ENCODE data around the gene OLAH.
"Not testable (repeated sequence)": the region's sequence is repeated elsewhere in the genome, so short reads cannot be mapped to it uniquely, and the experiment has no call there.

Gene OLAH

GRCh38 chr10:15043674-15044073, at the start of gene OLAH:
OLAH (plus strand) TSS chr10:15043943; CDS start chr10:15047289, 3,346 bp downstream.
- H3K36me3 Mint-ChIP-seq (ENCODE audit: low read depth): no peaks in the 10 kb centered on the region
- no peak within 1 kb of the TSS for H3K27ac Mint-ChIP-seq
- H3K27me3 Mint-ChIP-seq: no peaks in the 10 kb centered on the region
- H3K4me3 Mint-ChIP-seq: no peak within 1 kb of the TSS
- peaks cover 5% of the 10 kb centered on the region for H3K9me3 Mint-ChIP-seq
- peaks cover 5% of the 10 kb centered on the region for H3K4me1 Mint-ChIP-seq (ENCODE audit: low read depth)

DNA sequence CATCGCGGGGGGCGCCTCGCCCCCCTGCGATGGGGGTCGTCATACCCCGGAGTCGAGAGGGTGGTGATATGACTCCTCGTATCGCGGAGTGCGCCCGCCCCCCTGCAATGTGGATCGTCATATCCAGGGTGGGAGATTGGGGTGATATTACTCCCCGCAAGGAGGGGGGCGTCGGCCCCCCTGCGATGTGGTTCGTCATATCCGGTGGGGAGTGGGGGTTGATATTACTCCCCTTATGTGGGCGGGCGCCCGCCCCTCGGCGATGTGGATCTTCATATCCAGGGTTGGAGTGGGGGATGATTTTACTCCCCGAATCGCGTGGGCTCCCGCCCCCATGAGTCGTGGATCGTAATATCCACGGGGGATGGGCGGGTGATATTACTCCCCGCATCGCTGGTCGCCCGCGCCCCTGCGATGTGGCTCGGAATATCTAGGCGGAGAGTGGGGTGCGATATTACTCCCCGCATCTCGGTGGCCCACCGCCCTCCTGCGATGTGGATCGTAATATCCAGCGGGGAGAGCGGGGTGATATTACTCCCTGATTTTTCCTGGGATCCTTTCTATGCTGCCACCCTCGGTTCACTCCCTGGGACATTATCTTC, 47.7 kb upstream of the OLAH start:
- Mint-ChIP-seq H3K36me3 (ENCODE audit: low read depth) (no peaks in the 10 kb centered on the region), H3K9me3 (no peaks in the 10 kb centered on the region), H3K4me1 (ENCODE audit: low read depth) (peaks cover 7% of the 10 kb centered on the region), H3K27me3 (no peaks in the 10 kb centered on the region), H3K27ac (no peak overlapping the region), H3K4me3 (no peak overlapping the region)

- H3K36me3 Mint-ChIP-seq (ENCODE audit: low read depth); H3K27ac Mint-ChIP-seq; H3K9me3 Mint-ChIP-seq; H3K4me3 Mint-ChIP-seq; H3K27me3 Mint-ChIP-seq; H3K4me1 Mint-ChIP-seq (ENCODE audit: low read depth): not testable (repeated sequence)
Observed at GRCh38 chr10:15013530-15013929, 30.2 kb upstream of the OLAH start.

GRCh38 chr10:15015451-15015850, 28.3 kb upstream of the OLAH start:
- Mint-ChIP-seq H3K27me3 (no peaks in the 10 kb centered on the region), H3K27ac (no peak overlapping the region), H3K36me3 (ENCODE audit: low read depth) (no peaks in the 10 kb centered on the region), H3K4me3 (no peak overlapping the region), H3K9me3 (no peaks in the 10 kb centered on the region), H3K4me1 (ENCODE audit: low read depth) (no peaks in the 10 kb centered on the region)

- H3K4me3 Mint-ChIP-seq; H3K27ac Mint-ChIP-seq; H3K4me1 Mint-ChIP-seq (ENCODE audit: low read depth); H3K36me3 Mint-ChIP-seq (ENCODE audit: low read depth); H3K27me3 Mint-ChIP-seq; H3K9me3 Mint-ChIP-seq: not testable (repeated sequence)
Observed at GRCh38 chr10:15020966-15021365, 22.8 kb upstream of the OLAH start.

DNA sequence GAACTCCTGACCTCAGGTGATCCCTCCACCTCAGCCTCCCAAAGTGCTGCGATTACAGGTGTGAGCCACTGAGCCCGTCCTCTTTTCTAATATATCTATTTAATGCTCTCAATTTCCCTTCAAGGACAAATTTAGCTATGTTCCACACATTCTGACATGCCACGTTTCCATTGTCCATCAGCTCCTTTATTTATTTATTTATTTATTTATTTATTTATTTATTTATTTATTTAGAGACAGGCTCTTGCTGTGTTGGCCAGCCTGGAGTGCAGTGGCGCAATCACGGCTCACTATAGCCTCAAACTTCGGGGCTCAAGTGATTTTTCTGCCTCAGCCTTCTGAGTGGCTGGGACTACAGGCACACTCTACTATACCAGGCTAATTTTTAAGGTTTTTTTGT, 20.7 kb upstream of the OLAH start:
- H3K4me1 Mint-ChIP-seq (ENCODE audit: low read depth); H3K9me3 Mint-ChIP-seq; H3K27ac Mint-ChIP-seq; H3K27me3 Mint-ChIP-seq; H3K36me3 Mint-ChIP-seq (ENCODE audit: low read depth); H3K4me3 Mint-ChIP-seq: not testable (repeated sequence)

- H3K36me3 Mint-ChIP-seq (ENCODE audit: low read depth); H3K27ac Mint-ChIP-seq; H3K4me3 Mint-ChIP-seq; H3K4me1 Mint-ChIP-seq (ENCODE audit: low read depth); H3K27me3 Mint-ChIP-seq; H3K9me3 Mint-ChIP-seq: not testable (repeated sequence)
Observed at GRCh38 chr10:15024017-15025004, 19.4 kb upstream of the OLAH start.

- not testable (repeated sequence) for H3K4me3 Mint-ChIP-seq; H3K9me3 Mint-ChIP-seq; H3K27ac Mint-ChIP-seq; H3K4me1 Mint-ChIP-seq (ENCODE audit: low read depth); H3K36me3 Mint-ChIP-seq (ENCODE audit: low read depth); H3K27me3 Mint-ChIP-seq
Observed at GRCh38 chr10:15025040-15025439, 18.7 kb upstream of the OLAH start.

DNA sequence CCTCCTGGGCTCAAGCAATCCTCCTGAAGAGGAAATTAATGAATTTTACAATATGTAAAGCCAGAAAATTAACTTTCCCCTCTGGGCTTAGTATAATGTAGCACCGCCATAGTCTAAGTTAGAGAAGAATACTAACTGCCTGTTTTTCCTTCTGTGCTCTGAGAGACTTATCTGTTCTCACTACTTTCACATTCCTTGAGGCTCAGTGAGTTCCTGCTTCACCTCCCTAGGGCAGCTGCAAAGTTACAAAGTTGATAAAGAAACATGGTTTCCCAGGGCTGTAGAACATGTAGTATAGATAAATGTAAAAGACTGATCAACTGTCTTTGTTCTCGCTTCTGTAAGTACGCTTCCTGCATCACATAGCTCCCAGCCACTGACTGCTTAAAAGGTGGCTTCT, 16.0 kb upstream of the OLAH start:
- H3K4me3 Mint-ChIP-seq: no peak overlapping the region
- H3K36me3 Mint-ChIP-seq (ENCODE audit: low read depth): no peaks in the 10 kb centered on the region
- no peaks in the 10 kb centered on the region for H3K27me3 Mint-ChIP-seq
- H3K4me1 Mint-ChIP-seq (ENCODE audit: low read depth): no peaks in the 10 kb centered on the region
- H3K27ac Mint-ChIP-seq: no peak overlapping the region
- H3K9me3 Mint-ChIP-seq: no peaks in the 10 kb centered on the region

- no peaks in the 10 kb centered on the region for H3K9me3 Mint-ChIP-seq
- H3K27ac Mint-ChIP-seq: no peak overlapping the region
- no peak overlapping the region for H3K4me3 Mint-ChIP-seq
- no peaks in the 10 kb centered on the region for H3K36me3 Mint-ChIP-seq (ENCODE audit: low read depth)
- H3K27me3 Mint-ChIP-seq: peaks cover 3% of the 10 kb centered on the region
- H3K4me1 Mint-ChIP-seq (ENCODE audit: low read depth): peaks cover 6% of the 10 kb centered on the region
Observed at GRCh38 chr10:15035385-15036301, 8.1 kb upstream of the OLAH start.

- Mint-ChIP-seq H3K9me3 (no peaks in the 10 kb centered on the region), H3K27me3 (peaks cover 3% of the 10 kb centered on the region)
Observed at GRCh38 chr10:15037691-15038090, 6.1 kb upstream of the OLAH start.

DNA sequence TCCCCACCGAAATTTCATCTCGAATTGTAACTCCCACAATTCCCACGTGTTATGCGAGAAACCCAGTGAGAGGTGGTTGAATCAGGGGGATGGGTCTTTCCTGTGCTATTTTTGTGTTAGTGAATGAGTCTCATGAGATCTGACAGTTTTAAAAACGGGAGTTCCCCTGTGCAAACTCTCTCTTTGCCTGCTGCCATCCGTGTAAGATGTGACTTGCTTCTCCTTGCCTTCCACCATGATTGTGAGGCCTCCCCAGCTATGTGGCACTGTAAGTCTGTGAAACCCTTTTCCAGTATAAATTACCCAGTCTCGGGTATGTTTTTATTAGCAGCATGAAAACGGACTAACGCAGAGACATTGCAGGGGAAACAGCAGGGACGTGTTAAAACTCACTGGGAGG, 5.3 kb upstream of the OLAH start:
- H3K9me3 Mint-ChIP-seq: no peaks in the 10 kb centered on the region
- H3K27ac Mint-ChIP-seq: no peak overlapping the region
- H3K4me3 Mint-ChIP-seq: no peak overlapping the region
- H3K27me3 Mint-ChIP-seq: peaks cover 3% of the 10 kb centered on the region
- H3K4me1 Mint-ChIP-seq (ENCODE audit: low read depth): peaks cover 6% of the 10 kb centered on the region
- H3K36me3 Mint-ChIP-seq (ENCODE audit: low read depth): no peaks in the 10 kb centered on the region

More at GRCh38 chr10:15037691-15038090, 6.1 kb upstream of the OLAH start:
- H3K4me3 Mint-ChIP-seq: no peak overlapping the region
- no peaks in the 10 kb centered on the region for H3K36me3 Mint-ChIP-seq (ENCODE audit: low read depth)
- H3K4me1 Mint-ChIP-seq (ENCODE audit: low read depth): peaks cover 6% of the 10 kb centered on the region
- no peak overlapping the region for H3K27ac Mint-ChIP-seq

DNA sequence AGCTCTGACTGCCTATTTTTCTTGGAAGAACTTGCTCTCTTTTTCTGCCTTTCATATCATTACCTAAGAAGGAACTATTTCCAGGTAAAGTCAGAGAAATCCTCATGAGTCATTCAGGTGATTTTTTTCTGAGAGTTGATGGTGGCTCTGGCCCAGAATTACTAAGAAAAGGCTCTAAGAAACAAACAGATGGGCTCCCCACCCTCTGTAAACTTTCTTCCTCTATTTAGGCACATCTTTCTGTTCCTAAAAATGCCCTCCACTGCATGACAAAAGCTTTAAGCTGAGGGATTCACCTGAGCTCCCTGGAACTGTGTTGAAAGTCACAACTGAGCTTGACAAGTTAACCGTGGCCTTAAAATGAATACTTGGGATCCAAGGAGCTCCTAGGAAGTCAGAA, 1.6 kb downstream of the OLAH start:
- Mint-ChIP-seq H3K27ac (no peak overlapping the region), H3K27me3 (no peaks in the 10 kb centered on the region), H3K4me3 (no peak overlapping the region), H3K36me3 (ENCODE audit: low read depth) (no peaks in the 10 kb centered on the region), H3K4me1 (ENCODE audit: low read depth) (peaks cover 5% of the 10 kb centered on the region), H3K9me3 (peaks cover 5% of the 10 kb centered on the region)

DNA sequence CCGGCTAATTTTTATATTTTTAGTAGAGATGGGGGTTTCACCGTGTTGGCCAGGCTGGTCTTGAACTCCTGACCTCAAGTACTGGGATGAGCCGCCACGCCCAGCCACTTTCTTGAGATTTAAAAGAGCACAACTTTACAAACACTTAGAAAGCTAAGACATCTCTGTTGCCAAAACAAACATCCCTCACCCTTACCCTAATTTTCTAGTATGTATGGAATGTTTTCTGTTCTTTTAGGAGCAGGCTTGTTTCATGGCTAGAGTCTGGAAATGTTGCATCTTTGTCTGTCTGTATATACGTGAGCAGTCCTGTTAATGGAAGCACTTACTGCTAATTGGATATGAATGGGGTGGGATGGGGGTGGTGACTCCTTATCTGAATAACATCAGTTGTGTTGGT, 2.9 kb downstream of the OLAH start:
- Mint-ChIP-seq H3K4me3 (no peak overlapping the region), H3K36me3 (ENCODE audit: low read depth) (no peaks in the 10 kb centered on the region), H3K27me3 (no peaks in the 10 kb centered on the region), H3K27ac (no peak overlapping the region), H3K9me3 (peaks cover 5% of the 10 kb centered on the region), H3K4me1 (ENCODE audit: low read depth) (peaks cover 5% of the 10 kb centered on the region)

GRCh38 chr10:15049533-15049932, 5.8 kb downstream of the OLAH start:
- Mint-ChIP-seq H3K27ac (no peak overlapping the region), H3K27me3 (no peaks in the 10 kb centered on the region), H3K36me3 (ENCODE audit: low read depth) (no peaks in the 10 kb centered on the region), H3K4me1 (ENCODE audit: low read depth) (no peaks in the 10 kb centered on the region), H3K4me3 (no peak overlapping the region), H3K9me3 (no peaks in the 10 kb centered on the region)

All from stimulated activated naive CD8-positive, alpha-beta T cell treated with anti-CD3 and anti-CD28 coated beads, Interleukin-15, Interleukin-2, amounts not matched to agents 100 ng/mL and 50 ng/mL, for 24 hours (primary cell).